B cell (primary cell): Measurements from ENCODE around the gene IRGQ. TPM values are rescaled to one million over a fixed set of nuclear protein-coding genes. Genes with fewer than 3 reads are reported as not detected.
A peak's percentile ranks its signal among the peaks of the same experiment; 100 is the strongest.

Source experiments
- ATAC-seq: fragments of 200-7000 bp; cut with Tn5 transposase; one replicate; pipeline ENCODE4 v1.10.0; 2021; ENCODE audit warnings: low read depth, mild to moderate bottlenecking, moderate number of reproducible peaks, moderate library complexity
- CTCF ChIA-PET: fragments of 350-600 bp; sonication (Branson Sonifier 250); formaldehyde crosslinking; loops from one replicate; lab custom pipeline; 2021; ENCODE audit warnings: antibody characterized with exemption, inconsistent platforms; lab: Charles Lee
- POLR2A ChIA-PET: fragments of 350-600 bp; sonication (Branson Sonifier 250); formaldehyde crosslinking; loops from one replicate; lab custom pipeline; 2021; ENCODE audit warnings: antibody characterized with exemption; lab: Charles Lee
- DNase-seq: peaks from one replicate; pipeline ENCODE4 v3.0.0; 2013
- H2AFZ ChIP-seq: 2 replicates; pipeline ENCODE4 v1.6.1; 2012; ENCODE audit warnings: mild to moderate bottlenecking, low read depth, low read length; ENCODE audit not compliant: insufficient read depth, poor library complexity, severe bottlenecking
- H3K27ac ChIP-seq, 2 donors: 1 replicate in 1 of 2; 2 replicates in 1 of 2; pipeline ENCODE4 v1.5.1; 2012 to 2013; ENCODE audit warnings: low read length in 2 of 2, mild to moderate bottlenecking in 2 of 2, moderate library complexity in 1 of 2
- H3K27me3 ChIP-seq, 4 experiments: fragments of 200-600 bp in 1 of 4; sonication (generic) in 1 of 4; replicated peaks in 1 of 4; 1 replicate in 2 of 4; 2 replicates in 2 of 4; pipeline versions ENCODE4 v1.6.1 to v1.7.0; 2013 to 2016; ENCODE audit warnings: low read length in 3 of 4, mild to moderate bottlenecking in 2 of 4, mixed read lengths in 1 of 4, moderate library complexity in 1 of 4; ENCODE audit not compliant: insufficient read depth in 4 of 4, control insufficient read depth in 3 of 4; ENCODE audit errors: control extremely low read depth in 1 of 4
- H3K36me3 ChIP-seq, 2 experiments: replicated peaks in 1 of 2; 1 replicate in 1 of 2; 2 replicates in 1 of 2; pipeline versions ENCODE4 v1.6.1 to v1.7.1; 2013; ENCODE audit warnings: low read length in 1 of 2; ENCODE audit not compliant: insufficient read depth in 2 of 2, control insufficient read depth in 1 of 2; ENCODE audit errors: control extremely low read depth in 1 of 2, extremely low read depth in 1 of 2
- H3K4me1 ChIP-seq, 2 donors: fragments of 200-600 bp in 1 of 2; sonication (generic) in 1 of 2; 1 replicate in 1 of 2; 2 replicates in 1 of 2; pipeline versions ENCODE4 v1.5.1 to v1.6.1; 2013 to 2017; ENCODE audit warnings: low read length in 2 of 2; ENCODE audit not compliant: control insufficient read depth in 2 of 2, insufficient read depth in 2 of 2
- H3K4me2 ChIP-seq: replicated peaks from 2 replicates; pipeline ENCODE3; 2012; ENCODE audit warnings: mild to moderate bottlenecking, low read depth, low read length; ENCODE audit not compliant: poor library complexity, severe bottlenecking
- H3K4me3 ChIP-seq, 5 experiments: fragments of 200-600 bp in 1 of 5; sonication (generic) in 1 of 5; 1 replicate in 3 of 5; 2 replicates in 2 of 5; pipeline versions ENCODE4 v1.5.1 to v1.7.0; 2011 to 2016; ENCODE audit warnings: low read length in 4 of 5, mild to moderate bottlenecking in 4 of 5, low read depth in 2 of 5, control low read depth in 1 of 5, moderate library complexity in 1 of 5; ENCODE audit not compliant: insufficient read depth in 1 of 5; ENCODE audit errors: control extremely low read depth in 1 of 5, extremely low read depth in 1 of 5
- H3K79me2 ChIP-seq: fragments of 200-600 bp; sonication (generic); one replicate; pipeline ENCODE4 v1.6.0; 2016; ENCODE audit warnings: low read length; ENCODE audit not compliant: control insufficient read depth, insufficient read depth
- H3K9ac ChIP-seq: fragments of 200-600 bp; sonication (generic); 2 replicates; pipeline ENCODE4 v1.6.1; 2017; ENCODE audit warnings: mild to moderate bottlenecking, low read length, moderate library complexity
- H3K9me3 ChIP-seq, 3 donors: one replicate each; pipeline versions ENCODE4 v1.6.1 to v1.7.1; 2013; ENCODE audit warnings: low read length in 2 of 3; ENCODE audit not compliant: control insufficient read depth in 2 of 3, insufficient read depth in 1 of 3; ENCODE audit errors: control extremely low read depth in 1 of 3
- H4K20me1 ChIP-seq: 2 replicates; pipeline ENCODE4 v1.6.0; 2012; ENCODE audit warnings: mild to moderate bottlenecking, low read length; ENCODE audit not compliant: insufficient read depth, control insufficient read depth, poor library complexity, severe bottlenecking
- H3K27ac Mint-ChIP-seq: one replicate; pipeline ENCODE4 v1.8.0; 2021; ENCODE audit warnings: mixed read lengths
- H3K27me3 Mint-ChIP-seq: one replicate; pipeline ENCODE4 v1.8.0; 2021; ENCODE audit warnings: mixed read lengths
- H3K4me1 Mint-ChIP-seq: one replicate; pipeline ENCODE4 v1.8.0; 2021; ENCODE audit warnings: mixed read lengths
- H3K4me3 Mint-ChIP-seq: one replicate; pipeline ENCODE4 v1.8.0; 2021; ENCODE audit warnings: mixed read lengths
- H3K9me3 Mint-ChIP-seq: one replicate; pipeline ENCODE4 v1.8.0; 2022; ENCODE audit warnings: mixed read lengths; ENCODE audit not compliant: insufficient read depth
- CTCF ChIP-seq: fragments of 200-600 bp; IDR thresholded peaks from one replicate; pipeline ENCODE4 v1.8.0; 2022; ENCODE audit warnings: antibody characterized with exemption, mild to moderate bottlenecking
- EZH2 ChIP-seq: IDR thresholded peaks from 2 replicates; pipeline ENCODE4 v1.6.1; 2012; ENCODE audit warnings: borderline replicate concordance, low read depth, mild to moderate bottlenecking, moderate library complexity, low read length; ENCODE audit not compliant: insufficient read depth, poor library complexity, severe bottlenecking
- WGBS: methylation state at CpG from one replicate; pipeline ENCODE4 v1.1.5; 2013; ENCODE audit warnings: missing lambda C conversion rate; ENCODE audit not compliant: insufficient coverage; 5-methylcytosine and 5-hydroxymethylcytosine counted together
- intact Hi-C: fragments of 100-400 bp; cut with micrococcal nuclease; formaldehyde crosslinking; loops from one replicate; pipeline ENCODE4 v1.10.0; 2022
- polyA plus RNA-seq: library from polyadenylated mRNA; depleted of rRNA; stranded (reverse); fragments of >200 nt; gene quantifications from 2 replicates; pipeline ENCODE4 v1.2.3, GENCODE V29; 2012
- total RNA-seq, 2 donors: library from RNA; stranded (reverse); fragments of 120-200 nt in 1 of 2; gene quantifications; 1 replicate in 1 of 2; 2 replicates in 1 of 2; pipeline versions ENCODE4 v1.2.3 to v1.2.4, GENCODE V29; 2013 to 2022

IRGQ gene
- total and polyA plus RNA-seq, 2 donors (not counting 1 experiment from before 2014, with no cell fraction given), result 20.3 to 22.6 TPM

GRCh38 chr19:43638995-43639518, 43.1 kb upstream of the IRGQ start:
- Histone ChIP-seq H3K27me3 (peaks cover 0 to 56% (median 18%) of the 10 kb centered on the region in 4 experiments), H3K4me1 (peaks cover 20 to 26% of the 10 kb centered on the region in 2 donors), H2AFZ (peak overlapping the region; percentile 65), H3K9me3 (no peaks in the 10 kb centered on the region), H3K9ac (peak overlapping the region; percentile 53), H3K36me3 (no peaks in the 10 kb centered on the region), H3K79me2 (no peaks in the 10 kb centered on the region), H3K4me2 (peak overlapping the region; percentile 97), H4K20me1 (no peaks in the 10 kb centered on the region), H3K4me3 (peak overlapping the region in 2 of 5 experiments; percentile 19 to 29), H3K27ac (no peak overlapping the region)
- H3K9me3 Mint-ChIP-seq, result no peaks in the 10 kb centered on the region
- peak overlapping the region; percentile 80 for H3K4me3 Mint-ChIP-seq
- no peak for ATAC-seq
- no peak for TF ChIP-seq EZH2
- no peak for TF ChIP-seq CTCF
- WGBS, result 12% methylated on average over 16 of the region's 18 CpGs
- no peak for DNase-seq
- ChIA-PET POLR2A (interaction anchor here (0.6 kb wide), 1 partner anchor 12 kb away, joined by 5 read pairs; no protein-coding TSS in a partner anchor), CTCF (no interaction called here)
- peaks cover 25% of the 10 kb centered on the region for H3K4me1 Mint-ChIP-seq
- H3K27me3 Mint-ChIP-seq, result peaks cover 35% of the 10 kb centered on the region
- intact Hi-C loops, result loop anchor here (2.0 kb wide), 1 partner anchor 20 kb away; the partner anchor contains the start of gene ZNF428
- H3K27ac Mint-ChIP-seq, result peak overlapping the region; percentile 16

- H3K9me3 ChIP-seq, result no peaks in the 10 kb centered on the region
- Mint-ChIP-seq H3K27me3 (peaks cover 36% of the 10 kb centered on the region), H3K9me3 (no peaks in the 10 kb centered on the region), H3K4me1 (peaks cover 25% of the 10 kb centered on the region), H3K27ac (peak overlapping the region; percentile 16), H3K4me3 (peak overlapping the region; percentile 80)
- no peaks in the 10 kb centered on the region for H4K20me1 ChIP-seq
- WGBS, result 77% methylated on average over 6 of the region's 13 CpGs
- ChIA-PET POLR2A (no interaction called here), CTCF (no interaction called here)
- H3K4me3 ChIP-seq, result no peak overlapping the region
- TF ChIP-seq CTCF (no peak), EZH2 (no peak)
- peak overlapping the region; percentile 97 for H3K4me2 ChIP-seq
- no peak overlapping the region for H3K9ac ChIP-seq
- peak overlapping the region; percentile 65 for H2AFZ ChIP-seq
- peaks cover 0 to 59% (median 18%) of the 10 kb centered on the region in 4 experiments for H3K27me3 ChIP-seq
- no peaks in the 10 kb centered on the region for H3K36me3 ChIP-seq
- H3K27ac ChIP-seq, result no peak overlapping the region
- ATAC-seq (no peak), DNase-seq (peak; percentile 65)
- no peaks in the 10 kb centered on the region for H3K79me2 ChIP-seq
- intact Hi-C loops, result loop anchor here (2.0 kb wide), 1 partner anchor 20 kb away; the partner anchor contains the start of gene ZNF428
- peaks cover 20 to 26% of the 10 kb centered on the region in 2 donors for H3K4me1 ChIP-seq
Observed at GRCh38 chr19:43638214-43638994, 42.5 kb upstream of the IRGQ start.
